GM21423 (cell line): ENCODE measurements around the gene OSBPL10.
"Not testable (repeated sequence)": the region's sequence is repeated elsewhere in the genome, so short reads cannot be mapped to it uniquely, and the experiment has no call there.

Experiments used
- ATAC-seq: cut with Tn5 transposase; IDR thresholded peaks from one replicate; pipeline ENCODE4 v1.9.1; 2021; ENCODE audit warnings: mild to moderate bottlenecking, moderate library complexity; ENCODE audit not compliant: unreplicated experiment

Gene OSBPL10

DNA sequence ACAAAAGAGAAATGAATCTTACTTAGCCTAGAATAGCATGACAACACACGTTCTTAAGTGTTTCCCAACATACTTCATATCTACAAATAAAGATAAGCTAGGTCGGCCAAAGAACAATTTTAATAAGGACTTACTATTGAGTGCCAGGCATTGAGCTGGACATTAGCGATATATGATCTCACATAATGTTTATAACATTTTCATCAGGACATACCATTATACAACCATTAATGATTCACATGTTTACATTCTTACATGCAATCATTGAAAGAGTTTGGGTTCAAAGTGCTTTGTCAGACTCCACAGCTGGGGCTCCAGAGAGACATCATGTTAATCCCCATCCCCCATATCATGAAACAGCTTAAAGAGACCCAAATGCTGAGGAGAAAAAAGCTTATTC, 259.4 kb downstream of the OSBPL10 start:
- no peak for ATAC-seq

DNA sequence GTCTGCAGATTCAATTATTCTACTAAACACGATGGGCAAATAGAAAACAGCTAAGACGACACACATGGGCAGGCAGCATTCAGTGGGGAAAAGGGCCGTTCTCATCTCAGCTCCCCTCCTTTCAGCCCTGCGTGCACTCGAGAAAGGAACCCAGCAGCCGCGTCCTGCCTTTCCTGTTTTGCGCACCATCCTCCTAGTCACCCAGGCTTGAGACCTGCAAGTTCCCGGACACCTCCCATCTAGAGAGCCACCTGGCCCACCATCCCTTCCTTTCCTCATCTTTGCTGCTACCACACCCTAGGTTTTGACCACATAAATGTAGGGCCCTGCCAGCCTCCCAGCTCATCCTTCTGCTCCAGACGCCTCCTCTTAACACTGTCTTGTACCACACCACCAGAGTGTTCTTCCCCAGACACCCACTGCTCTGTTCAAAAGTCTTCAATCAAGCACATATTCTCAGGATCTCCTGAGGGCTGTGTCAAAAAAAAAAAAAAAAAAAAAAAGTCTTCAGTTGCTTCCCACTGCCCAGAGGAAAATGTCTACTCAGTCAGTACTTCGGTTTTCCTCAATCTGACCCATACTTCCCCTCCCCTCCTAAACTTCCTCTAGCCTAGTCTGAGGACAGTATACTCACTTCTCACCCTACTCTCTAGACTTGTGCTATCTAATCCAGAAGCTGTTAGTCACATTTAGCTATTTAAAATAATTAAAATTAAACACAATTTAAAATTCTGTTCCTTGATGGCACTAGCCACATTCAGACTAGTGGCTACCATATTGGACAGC, 266.4 kb downstream of the OSBPL10 start:
- ATAC-seq: no peak

DNA sequence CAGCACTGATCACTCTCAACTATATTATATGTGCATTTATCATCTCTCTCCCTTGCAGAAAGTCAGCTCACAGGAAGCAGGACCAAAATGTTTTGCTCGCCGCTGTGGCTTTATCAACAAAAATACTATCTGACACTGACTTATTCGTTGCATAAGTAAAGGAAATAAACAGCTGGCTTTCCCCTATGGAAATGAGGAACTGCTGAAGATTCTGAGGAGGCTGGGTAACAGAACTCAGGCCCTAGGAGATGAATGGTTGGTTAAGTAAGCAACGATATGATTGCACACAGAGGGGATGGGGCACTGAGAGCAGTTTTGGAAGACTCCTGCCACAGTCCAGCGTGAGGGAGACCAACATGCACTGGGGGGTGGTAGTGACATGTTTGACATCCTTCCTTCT, 267.2 kb downstream of the OSBPL10 start:
- ATAC-seq: no peak

DNA sequence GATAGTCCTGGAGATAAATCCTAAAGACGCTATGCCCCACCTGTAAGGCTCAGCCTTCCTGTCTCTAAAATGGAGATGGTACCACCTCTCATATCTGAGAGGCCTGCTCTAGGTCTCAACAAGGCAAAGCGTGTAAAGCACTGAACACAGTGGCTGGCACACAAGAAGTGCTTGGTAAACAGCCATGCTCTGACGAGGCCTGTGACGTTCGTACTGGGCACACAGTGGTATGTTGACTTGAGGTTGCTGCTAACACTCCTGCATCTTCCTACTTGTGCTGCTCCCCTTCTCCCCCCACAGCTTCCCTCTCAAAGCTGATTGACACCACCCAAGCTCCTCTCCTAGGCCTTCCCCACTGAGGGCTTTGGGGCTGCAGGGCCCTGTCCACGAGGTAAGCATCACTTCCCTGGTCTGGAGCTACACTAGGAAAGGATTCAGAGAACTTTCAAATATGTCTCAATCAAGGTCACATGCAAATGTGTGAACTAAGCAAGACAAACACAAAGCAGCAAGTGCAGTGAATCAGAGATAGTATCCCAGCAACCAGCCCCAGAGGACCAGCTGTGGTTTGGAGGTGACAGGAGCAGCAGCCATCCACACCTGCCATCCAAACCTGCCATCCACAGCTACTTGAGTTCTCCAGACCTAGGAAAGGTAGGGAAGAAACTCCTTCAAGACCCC, 270.8 kb downstream of the OSBPL10 start:
- ATAC-seq: no peak

DNA sequence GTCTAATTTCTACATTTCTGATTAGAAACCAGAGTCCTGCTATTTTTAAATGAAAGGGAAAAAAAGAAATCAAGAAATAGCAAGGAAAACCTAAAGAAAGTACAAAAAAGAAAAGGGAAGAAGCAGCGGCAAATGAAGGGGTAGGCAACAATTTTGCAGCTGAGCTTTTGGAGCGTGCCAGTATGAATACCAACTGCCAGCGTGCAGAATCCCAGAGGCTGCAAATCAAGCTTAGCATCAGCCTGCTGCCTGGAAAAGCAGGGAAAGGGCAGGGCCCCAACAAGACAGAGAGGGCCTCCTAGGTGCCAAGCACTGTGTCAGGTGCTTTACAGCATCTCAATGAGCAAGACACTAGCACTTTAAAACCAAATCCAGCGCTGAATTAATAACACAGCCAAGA, 271.5 kb downstream of the OSBPL10 start:
- no peak for ATAC-seq

DNA sequence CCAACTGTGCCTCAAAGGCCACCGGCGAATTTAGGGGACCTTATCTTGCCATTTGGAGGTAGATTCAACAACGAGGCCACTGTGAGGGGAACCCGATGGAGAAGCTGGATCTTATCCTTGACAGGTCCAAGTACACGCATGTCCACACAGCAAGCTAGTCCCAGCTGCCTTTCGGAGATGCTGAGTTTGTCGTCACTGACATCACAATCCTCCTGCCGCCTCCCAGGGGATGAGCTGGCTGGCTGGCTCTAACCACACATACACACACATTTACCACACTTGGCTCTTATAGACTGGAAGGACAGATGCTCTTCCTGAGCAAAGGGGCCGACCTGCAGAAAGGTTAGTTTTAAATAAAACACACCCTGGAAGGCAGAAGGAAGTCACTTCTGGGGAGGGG, 272.1 kb downstream of the OSBPL10 start:
- ATAC-seq: no peak

DNA sequence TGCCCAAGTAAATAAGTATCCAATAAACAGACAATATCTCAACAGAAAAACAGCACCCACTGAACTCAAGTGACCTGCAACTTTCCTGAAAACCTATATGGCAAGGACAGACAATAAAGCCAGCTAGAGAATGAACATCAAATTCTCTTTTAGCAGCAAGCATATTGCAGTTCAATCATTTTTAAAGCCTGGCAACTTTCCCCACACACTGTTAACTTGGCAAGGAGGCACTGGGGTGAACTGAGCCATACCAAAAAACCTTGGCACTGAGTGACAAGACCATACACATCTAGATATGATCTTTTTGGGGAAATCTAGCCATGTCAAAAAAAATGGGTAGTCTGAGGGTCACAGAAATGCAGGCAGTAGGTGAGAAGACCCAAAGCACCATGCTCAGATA, 273.8 kb downstream of the OSBPL10 start:
- ATAC-seq: no peak

DNA sequence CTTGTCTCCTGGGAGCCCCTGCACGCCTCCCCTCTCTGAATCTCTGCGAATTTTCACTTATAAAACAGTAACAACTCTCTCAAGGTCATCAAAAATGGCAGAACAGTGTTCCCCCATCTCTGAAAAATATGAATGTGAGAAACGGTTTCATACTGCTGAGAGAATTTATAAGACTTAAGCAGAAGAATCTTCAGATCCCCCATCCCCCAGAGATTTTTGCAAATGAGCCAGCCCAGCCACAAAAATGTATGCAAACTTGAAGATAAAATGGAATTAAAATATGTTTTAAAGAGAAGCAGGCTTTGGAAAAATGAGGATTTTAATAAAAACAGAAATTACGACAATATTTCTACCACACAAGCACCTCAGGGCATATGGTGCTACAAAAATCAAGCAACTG, 275.3 kb downstream of the OSBPL10 start:
- ATAC-seq: no peak

DNA sequence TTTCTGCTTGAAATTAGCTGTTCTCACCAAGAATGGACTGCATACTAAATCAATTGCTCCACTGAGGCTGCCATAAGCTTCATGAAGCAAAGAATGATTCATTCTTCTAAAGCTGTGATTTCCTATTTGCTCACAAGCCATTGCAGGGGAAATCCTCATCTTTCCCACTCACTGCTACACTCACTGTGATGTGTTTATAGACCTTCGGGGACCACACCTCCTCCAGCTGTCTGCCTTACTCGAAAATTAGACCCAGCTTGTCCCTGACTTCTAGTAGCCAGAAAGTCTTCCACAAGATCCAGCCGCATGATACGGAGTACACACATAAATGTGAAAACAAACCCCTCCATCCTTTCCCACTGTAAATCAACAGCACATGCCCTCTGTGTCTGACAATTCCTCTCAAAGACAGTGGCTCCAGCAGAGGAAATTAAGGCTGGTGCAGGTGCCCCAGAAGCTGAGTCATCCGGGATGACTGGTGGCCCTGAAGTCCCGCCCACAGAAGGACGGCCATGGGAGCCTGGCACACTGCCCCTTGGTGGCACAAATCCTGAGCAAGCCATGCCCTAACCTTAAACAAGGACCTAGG, 276.4 kb downstream of the OSBPL10 start:
- no peak for ATAC-seq

DNA sequence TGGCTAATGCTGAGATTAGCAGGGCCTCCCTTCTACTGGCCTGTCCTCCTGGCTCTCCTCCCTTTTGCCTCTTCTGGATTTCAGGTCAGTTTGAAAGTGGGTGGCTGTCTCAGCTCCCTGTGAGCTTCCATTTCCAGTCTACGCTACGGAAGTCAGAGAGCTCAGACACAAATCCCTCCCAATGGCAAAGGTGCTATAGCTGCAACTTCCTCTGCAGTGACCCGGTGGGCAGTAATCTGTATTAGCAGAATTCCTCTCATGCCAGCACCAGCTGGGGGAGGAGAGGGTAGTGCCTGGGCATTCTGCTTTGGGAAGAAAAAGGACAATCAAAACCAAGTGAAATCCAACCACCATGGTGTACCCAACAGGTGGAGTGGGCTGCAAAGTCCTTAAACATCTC, 276.9 kb downstream of the OSBPL10 start:
- ATAC-seq: no peak

DNA sequence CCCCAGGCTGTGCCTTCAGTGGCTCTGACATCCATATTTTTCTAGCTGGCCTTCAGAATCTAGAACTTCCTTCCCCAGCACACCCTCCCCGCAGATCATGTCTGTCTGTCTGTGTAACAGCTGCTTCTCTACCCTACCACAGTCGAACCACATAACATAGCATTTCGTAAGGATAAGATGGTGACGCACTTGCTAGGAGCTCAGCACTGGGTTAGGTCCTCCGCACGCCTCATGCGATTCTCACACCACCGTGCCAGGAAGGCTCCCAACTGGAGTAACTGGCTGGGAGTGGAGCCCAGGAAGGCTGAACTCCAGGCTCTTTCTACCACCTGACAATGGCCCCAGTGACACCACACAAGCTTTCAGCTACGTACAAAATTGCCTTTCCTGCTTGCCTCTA, 279.8 kb downstream of the OSBPL10 start:
- no peak for ATAC-seq

DNA sequence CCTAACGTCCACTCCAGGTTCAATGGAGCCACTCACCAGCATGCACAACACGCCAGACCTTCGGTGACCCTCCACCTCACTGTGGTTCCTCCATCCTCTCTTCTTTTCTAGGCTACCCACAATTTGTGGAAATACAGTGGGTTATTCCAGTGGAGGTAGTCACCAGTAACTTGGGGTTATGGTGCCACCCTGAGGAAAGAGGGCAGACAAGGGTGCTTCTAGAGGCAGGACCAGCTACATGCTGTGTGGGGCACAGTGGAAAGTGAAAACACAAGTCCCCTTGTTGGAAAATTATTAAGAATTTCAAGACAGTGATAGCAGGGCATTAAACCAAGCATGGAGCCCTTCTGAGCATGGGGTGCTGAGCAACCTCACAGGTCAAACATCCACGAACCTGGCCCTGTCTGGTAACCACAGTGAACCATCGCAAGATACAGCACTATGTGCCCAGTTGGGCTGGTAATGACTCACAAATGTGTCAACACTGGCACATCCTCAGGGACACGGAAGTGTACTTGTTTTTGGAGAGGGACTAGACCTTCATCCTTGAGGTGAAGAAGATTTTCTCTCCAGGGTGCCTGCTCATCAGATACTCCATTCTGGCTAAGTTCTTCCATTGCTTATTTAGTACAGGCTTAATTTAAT, 281.6 kb downstream of the OSBPL10 start:
- ATAC-seq: no peak

DNA sequence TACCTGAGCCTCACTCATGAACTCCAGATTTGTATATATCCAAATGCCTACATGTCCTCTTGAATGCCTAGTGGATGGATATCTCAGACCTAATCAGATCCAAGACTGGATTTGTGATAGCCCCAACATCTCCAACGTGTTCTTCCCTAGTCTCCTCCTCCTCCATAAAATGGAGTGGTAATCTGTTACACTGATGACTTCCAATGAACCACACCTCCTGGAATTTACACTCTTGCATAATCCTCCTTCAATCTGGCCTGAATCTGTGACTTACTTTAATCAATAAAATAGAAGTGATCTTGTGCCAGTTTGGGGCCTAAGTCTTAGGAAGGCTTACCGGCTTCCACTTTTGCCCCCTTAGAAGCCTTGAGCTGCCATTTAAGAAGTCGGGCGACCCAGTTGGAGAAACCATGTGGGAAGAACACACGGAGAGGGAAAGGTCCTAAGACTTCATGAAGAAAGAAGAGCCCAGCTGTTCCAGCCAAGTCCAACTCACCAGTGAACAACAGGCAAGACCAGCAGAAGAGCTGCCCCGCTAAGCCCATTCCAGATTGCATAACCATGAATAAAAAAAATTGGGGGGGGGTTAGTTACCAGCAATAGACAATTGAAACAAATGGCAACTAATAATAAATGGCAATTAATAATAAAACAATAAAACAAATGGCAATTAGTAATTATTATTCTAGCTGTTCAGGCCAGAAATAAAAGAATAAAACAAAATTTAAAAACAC, 284.1 kb downstream of the OSBPL10 start:
- ATAC-seq: no peak

DNA sequence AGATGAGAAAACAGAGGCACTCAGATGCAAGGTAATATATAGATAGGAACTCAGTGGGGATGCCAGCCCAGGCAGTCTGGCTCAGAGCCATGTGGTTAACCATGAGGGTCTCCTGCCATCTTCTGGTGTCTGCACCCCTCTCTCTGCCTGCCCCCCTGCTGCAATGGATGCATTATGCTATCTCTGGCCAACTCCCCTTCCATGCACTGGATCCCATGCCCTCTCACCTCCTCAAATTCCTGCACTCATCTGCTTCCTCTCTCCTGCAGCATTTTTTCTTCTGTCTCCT, 285.1 kb downstream of the OSBPL10 start:
- ATAC-seq: no peak

DNA sequence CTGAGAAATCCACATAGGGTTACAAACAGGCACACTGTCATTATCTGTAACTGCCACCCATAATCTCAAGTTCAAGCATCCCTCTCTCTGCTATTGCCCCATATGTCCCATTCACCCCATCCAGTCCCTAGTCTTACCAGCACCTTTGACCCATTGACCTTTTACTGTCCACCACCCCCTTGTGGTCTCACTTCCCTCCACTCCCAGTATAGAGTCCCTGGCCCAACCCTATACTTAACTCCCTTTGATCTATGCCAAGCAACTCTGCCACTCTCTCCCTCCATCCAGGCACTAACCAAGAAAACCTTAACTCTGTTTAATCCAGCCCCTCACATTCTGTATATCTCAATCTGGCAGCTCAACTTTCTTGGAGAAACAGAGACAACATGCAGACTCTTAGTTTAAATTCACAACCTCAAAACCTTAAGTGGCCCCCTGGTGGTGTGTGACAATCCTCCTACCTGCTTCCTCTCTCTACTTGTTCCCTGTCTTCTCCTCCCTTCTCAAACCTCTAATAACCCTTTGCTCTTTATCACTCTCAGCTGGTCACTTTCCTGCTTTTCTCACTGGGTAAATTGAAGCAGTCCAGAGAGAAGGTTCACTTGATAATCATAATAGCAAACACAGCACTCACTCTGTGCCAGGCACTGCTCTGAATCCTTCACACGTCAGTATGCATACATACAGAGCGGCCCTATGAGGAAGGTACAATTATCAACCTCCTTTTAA, 285.6 kb downstream of the OSBPL10 start:
- no peak for ATAC-seq

DNA sequence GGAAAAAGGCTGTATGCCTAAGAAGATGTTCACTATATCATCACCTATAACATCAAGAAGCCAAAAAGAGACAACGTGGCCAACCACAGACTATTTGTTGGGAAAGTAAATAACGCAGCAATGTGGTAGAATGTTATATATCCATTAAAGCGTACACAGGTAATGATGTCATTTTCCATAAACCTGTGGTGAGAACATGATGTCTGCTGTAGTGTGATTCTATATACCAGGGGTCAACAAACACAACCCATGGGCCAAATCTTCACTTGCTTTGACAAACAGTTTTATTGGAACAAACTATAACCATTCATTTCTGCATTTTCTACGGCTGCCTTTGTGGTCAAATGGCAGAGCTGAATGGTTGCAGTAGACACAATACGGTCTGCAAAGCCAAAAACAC, 287.7 kb downstream of the OSBPL10 start:
- ATAC-seq: no peak

DNA sequence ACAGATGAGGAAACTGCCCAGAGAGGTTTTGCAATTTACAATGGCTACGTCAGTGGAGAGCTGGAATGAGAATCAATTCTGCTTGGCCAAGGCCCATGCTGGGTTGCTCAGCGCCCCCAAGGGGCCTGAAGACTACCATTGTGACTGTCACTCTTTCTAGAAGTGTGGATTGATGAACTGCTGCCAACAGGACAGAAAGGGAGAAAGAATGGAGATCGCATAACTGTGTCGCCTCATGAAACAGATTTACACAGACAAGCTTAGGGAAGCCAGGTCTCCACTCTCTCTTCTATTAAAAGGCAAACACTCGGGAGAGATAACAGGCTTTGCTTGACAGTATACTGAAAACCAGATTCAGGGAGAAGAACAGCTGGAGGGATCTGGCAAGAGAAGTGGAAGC, 288.3 kb downstream of the OSBPL10 start:
- no peak for ATAC-seq

DNA sequence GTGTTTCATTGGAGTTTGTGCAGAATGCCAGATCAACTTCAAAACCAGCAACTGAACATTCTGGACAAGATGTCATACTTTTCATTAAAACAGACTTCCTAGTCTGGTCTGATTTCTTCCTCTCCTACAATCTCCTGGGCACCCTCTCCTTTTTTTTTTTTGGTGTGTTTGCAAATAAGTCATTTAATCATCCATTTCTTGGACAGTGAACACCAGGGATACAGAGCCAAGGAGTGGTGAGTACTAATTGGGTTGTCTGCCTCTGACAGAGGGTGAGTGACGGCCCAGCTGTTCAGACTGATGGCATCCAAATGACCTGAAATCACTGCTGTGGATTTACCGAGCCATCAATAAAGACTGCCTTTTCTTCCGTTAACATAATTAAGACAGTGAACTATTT, 290.3 kb downstream of the OSBPL10 start:
- no peak for ATAC-seq

DNA sequence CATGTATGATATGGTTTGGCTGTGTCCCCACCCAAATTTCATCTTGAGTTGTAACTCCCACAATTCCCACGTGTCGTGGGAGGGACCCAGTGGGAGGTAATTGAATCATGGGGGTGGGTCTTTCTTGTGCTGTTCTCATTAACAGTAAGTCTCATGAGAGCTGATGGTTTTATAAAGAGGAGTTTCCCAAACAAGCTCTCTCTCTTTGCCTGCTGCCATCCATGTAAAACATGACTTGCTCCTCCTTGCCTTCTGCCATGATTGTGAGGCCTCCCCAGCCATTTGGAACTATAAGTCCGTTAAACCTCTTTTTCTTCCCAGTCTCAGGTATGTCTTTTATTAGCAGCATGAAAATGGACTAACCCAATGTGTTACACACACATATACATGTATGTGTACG, 291.5 kb downstream of the OSBPL10 start:
- ATAC-seq: not testable (repeated sequence)

DNA sequence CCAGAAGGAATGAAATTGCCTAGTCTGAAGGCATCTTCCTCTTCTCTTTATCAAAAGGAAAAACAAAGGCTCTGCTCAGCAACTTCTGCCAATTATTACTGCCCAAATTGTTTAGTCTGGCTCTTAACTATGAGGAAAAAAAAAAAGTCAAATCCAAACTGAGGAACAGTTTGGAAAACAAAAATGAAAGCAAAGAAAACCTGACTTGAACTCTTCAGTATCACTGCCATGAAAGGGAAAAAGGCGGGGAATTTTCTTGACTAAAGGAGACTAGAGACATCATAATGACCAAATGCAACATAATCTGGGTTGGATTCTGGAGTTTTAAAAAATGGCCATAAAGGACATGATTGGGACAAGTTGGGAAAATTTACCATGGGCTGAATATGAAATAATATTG, 292.1 kb downstream of the OSBPL10 start:
- ATAC-seq: no peak
